ENCODE results near the gene S1PR5. TPM values are rescaled to one million over a fixed set of nuclear protein-coding genes. Genes with fewer than 3 reads are reported as not detected.
A peak's percentile ranks its signal among the peaks of the same experiment; 100 is the strongest.
"Not testable (repeated sequence)": the region's sequence is repeated elsewhere in the genome, so short reads cannot be mapped to it uniquely, and the experiment has no call there.

S1PR5 gene
- total RNA-seq, 2 experiments from 2014 or later, result 0.55 to 0.92 TPM

DNA sequence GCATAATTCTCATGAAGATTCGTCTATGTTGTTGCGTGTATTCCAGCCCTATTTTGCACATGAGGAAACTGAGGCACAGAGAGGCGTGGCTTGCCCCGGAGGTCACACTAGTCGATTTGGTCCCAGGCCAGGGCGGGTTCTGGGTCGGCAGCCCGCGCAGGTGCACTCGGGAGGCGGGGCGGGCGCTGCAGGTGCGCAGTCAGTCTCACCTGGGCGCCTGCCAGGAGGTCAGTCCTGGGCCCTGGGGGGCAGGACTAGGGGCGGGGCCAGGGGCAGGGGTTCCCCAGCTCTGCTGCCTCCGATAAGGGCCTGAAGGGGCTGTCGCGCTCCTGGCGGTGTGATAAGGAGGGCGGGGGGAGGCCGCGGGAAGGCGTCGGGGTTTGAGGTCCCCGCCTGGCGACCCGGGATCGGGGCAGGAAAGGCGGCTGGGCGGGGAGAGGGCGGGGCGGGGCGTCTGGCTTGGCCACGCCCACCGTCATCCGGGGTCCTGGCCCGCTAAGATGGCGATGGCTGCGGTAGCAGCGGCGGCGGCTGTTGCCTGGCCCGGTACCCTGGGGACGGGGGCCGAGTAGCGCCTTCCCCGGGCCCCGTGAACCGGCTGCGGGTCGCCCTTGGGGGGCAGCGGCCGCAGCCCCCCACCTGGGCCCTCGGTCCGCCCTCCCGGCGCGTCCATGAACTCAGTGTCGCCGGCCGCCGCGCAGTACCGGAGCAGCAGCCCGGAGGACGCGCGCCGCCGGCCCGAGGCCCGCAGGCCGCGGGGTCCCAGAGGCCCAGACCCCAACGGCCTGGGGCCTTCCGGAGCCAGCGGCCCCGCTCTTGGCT is 26.4 kb upstream of the S1PR5 start, which contains the start of gene ATG4D:
Gene ATG4D (plus strand): TSS at position 485 of the 822 bp plus-strand sequence. CDS start 187 bp downstream, at position 672.
- Histone ChIP-seq H3K4me1 (ENCODE audit: insufficient read depth, low read length) (peaks cover 27% of the 10 kb centered on the region), H3K9me3 (ENCODE audit: control insufficient read depth in 1 of 2, insufficient read depth in 1 of 2, low read length in 2 of 2) (no peaks in the 10 kb centered on the region), H3K27ac (ENCODE audit: low read depth in 1 of 2, low read length in 2 of 2) (peak within 1 kb of the TSS; percentile 48 to 78), H3K36me3 (ENCODE audit: insufficient read depth, low read length) (peaks cover 18% of the 10 kb centered on the region), H3K27me3 (ENCODE audit: control insufficient read depth in 1 of 2, insufficient read depth in 2 of 2, low read length in 2 of 2) (peaks cover 0 to 3% of the 10 kb centered on the region in 2 experiments), H3K4me3 (ENCODE audit: low read length) (peak within 1 kb of the TSS; percentile 90)
- Mint-ChIP-seq H3K9me3 (no peaks in the 10 kb centered on the region), H3K27me3 (peaks cover 5% of the 10 kb centered on the region), H3K36me3 (ENCODE audit: low read depth) (peaks cover 11% of the 10 kb centered on the region), H3K27ac (peak within 1 kb of the TSS; percentile 79), H3K4me3 (peak within 1 kb of the TSS; percentile 89), H3K4me1 (ENCODE audit: low read depth) (peaks cover 18% of the 10 kb centered on the region)
- intact Hi-C loops (cut with DNase I, micrococcal nuclease), result loop anchor here (1.0 to 5.0 kb wide), 4 partner anchors 23 to 110 kb away; partner anchors contain the start of genes KEAP1 (in 1 of the 2) and KRI1 (in 1 of the 2)
- ATAC-seq (ENCODE audit: poor library complexity) (peak; percentile 86), DNase-seq (peak; percentile 68 to 92 (median 80))
- ChIA-PET CTCF (interaction anchor here (1.3 to 3.7 kb wide), 2 partner anchors 10 to 24 kb away, joined by 3 to 24 read pairs; partner anchors contain the start of genes CDKN2D and KRI1), POLR2A (interaction anchor here (0.7 to 1.7 kb wide), 4 partner anchors 11 to 174 kb away, joined by 3 to 9 read pairs (median 6); partner anchors contain the start of genes CDKN2D and KRI1)
- TF ChIP-seq, protein P1, sequence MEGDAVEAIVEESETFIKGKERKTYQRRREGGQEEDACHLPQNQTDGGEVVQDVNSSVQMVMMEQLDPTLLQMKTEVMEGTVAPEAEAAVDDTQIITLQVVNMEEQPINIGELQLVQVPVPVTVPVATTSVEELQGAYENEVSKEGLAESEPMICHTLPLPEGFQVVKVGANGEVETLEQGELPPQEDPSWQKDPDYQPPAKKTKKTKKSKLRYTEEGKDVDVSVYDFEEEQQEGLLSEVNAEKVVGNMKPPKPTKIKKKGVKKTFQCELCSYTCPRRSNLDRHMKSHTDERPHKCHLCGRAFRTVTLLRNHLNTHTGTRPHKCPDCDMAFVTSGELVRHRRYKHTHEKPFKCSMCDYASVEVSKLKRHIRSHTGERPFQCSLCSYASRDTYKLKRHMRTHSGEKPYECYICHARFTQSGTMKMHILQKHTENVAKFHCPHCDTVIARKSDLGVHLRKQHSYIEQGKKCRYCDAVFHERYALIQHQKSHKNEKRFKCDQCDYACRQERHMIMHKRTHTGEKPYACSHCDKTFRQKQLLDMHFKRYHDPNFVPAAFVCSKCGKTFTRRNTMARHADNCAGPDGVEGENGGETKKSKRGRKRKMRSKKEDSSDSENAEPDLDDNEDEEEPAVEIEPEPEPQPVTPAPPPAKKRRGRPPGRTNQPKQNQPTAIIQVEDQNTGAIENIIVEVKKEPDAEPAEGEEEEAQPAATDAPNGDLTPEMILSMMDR (IDR thresholded peaks at IDR 0.05), result no peak

DNA sequence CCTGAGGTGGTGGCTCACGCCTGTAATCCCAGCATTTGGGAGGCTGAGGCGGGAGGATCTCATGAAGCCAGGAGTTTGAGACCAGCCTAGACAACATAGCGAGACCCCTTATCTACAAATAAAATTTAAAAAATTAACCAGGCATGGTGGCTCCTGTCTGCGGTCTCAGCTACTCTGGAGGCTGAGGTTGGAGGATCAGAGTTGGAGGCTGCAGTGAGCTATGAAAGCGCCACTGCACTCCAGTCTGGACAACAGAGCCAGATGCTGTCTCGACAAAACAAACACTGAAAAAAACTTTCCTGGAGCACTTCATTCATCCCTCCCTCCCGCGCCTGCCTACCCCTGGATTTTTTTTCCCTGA is 25.8 kb upstream of the S1PR5 start:
- peaks cover 6% of the 10 kb centered on the region for H3K27me3 Mint-ChIP-seq
- H3K27ac ChIP-seq (ENCODE audit: low read depth in 1 of 2, low read length in 2 of 2), result peak overlapping the region in 1 of 2 donors; percentile 78

DNA sequence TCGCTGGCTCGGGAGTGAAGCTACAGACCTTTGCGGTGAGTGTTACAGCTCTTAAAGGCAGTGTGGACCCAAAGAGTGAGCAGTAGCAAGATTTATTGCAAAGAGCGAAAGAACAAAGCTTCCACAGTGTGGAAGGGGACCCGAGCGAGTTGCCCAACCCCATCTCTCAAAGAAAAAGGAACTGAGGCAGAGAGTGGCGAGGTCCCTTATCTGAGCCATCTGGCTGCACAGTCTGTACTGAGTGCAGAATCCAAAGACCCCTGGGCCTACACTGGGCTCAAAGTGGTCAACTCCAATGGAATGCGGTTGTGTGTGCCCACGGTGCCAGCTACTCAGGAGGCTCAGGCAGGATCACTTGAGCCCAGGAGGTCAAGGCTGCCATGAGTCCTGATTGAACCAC is 21.8 kb upstream of the S1PR5 start:
- H3K9me3 ChIP-seq (ENCODE audit: control insufficient read depth in 1 of 2, insufficient read depth in 1 of 2, low read length in 2 of 2); H3K4me1 Mint-ChIP-seq (ENCODE audit: low read depth); H3K4me1 ChIP-seq (ENCODE audit: insufficient read depth, low read length); H3K27me3 ChIP-seq (ENCODE audit: control insufficient read depth in 1 of 2, insufficient read depth in 2 of 2, low read length in 2 of 2); H3K4me3 ChIP-seq (ENCODE audit: low read length); ATAC-seq (ENCODE audit: poor library complexity); H3K27me3 Mint-ChIP-seq; H3K9me3 Mint-ChIP-seq; intact Hi-C loops (cut with DNase I, micrococcal nuclease); DNase-seq; H3K4me3 Mint-ChIP-seq; CTCF ChIA-PET; H3K27ac ChIP-seq (ENCODE audit: low read depth in 1 of 2, low read length in 2 of 2); H3K36me3 Mint-ChIP-seq (ENCODE audit: low read depth); H3K36me3 ChIP-seq (ENCODE audit: insufficient read depth, low read length); H3K27ac Mint-ChIP-seq: not testable (repeated sequence)
- POLR2A ChIA-PET, result interaction anchor here (0.7 kb wide), 1 partner anchor 129 kb away, joined by 3 read pairs; no protein-coding TSS in a partner anchor

More for the DNA sequence above, 25.8 kb upstream of the S1PR5 start:
- TF ChIP-seq, protein P1 (IDR thresholded peaks at IDR 0.05), result no peak
- Histone ChIP-seq H3K36me3 (ENCODE audit: insufficient read depth, low read length) (peaks cover 12% of the 10 kb centered on the region), H3K4me1 (ENCODE audit: insufficient read depth, low read length) (peaks cover 27% of the 10 kb centered on the region), H3K4me3 (ENCODE audit: low read length) (peak overlapping the region; percentile 90), H3K9me3 (ENCODE audit: control insufficient read depth in 1 of 2, insufficient read depth in 1 of 2, low read length in 2 of 2) (no peaks in the 10 kb centered on the region), H3K27me3 (ENCODE audit: control insufficient read depth in 1 of 2, insufficient read depth in 2 of 2, low read length in 2 of 2) (peaks cover under 1 to 6% of the 10 kb centered on the region in 2 experiments)
- no peak for DNase-seq
- H3K4me1 Mint-ChIP-seq (ENCODE audit: low read depth), result peaks cover 18% of the 10 kb centered on the region
- ChIA-PET CTCF (interaction anchor here (0.6 to 3.7 kb wide), 3 partner anchors 11 to 394 kb away, joined by 3 to 24 read pairs (median 3); partner anchors contain the start of genes CDKN2D and KRI1), POLR2A (interaction anchor here (0.6 to 1.7 kb wide), 5 partner anchors 8 to 174 kb away, joined by 3 to 9 read pairs (median 6); partner anchors contain the start of genes CDKN2D and KRI1)
- H3K4me3 Mint-ChIP-seq, result peak overlapping the region; percentile 86
- peaks cover 5% of the 10 kb centered on the region for H3K36me3 Mint-ChIP-seq (ENCODE audit: low read depth)
- H3K9me3 Mint-ChIP-seq, result no peaks in the 10 kb centered on the region
- intact Hi-C loops (cut with DNase I, micrococcal nuclease), result loop anchor here (1.0 to 5.0 kb wide), 4 partner anchors 23 to 110 kb away; partner anchors contain the start of genes KEAP1 (in 1 of the 2) and KRI1 (in 1 of the 2)
- ATAC-seq (ENCODE audit: poor library complexity), result no peak
- peak overlapping the region; percentile 79 for H3K27ac Mint-ChIP-seq

Measured in CD4-positive, alpha-beta T cell (primary cell).